GM21526 (cell line): Measurements from ENCODE around the gene ATXN7.

Experiments used
- ATAC-seq: cut with Tn5 transposase; IDR thresholded peaks from one replicate; pipeline ENCODE4 v1.9.1; 2021; ENCODE audit warnings: moderate library complexity; ENCODE audit not compliant: unreplicated experiment, low FRiP score

The ATXN7 gene

DNA sequence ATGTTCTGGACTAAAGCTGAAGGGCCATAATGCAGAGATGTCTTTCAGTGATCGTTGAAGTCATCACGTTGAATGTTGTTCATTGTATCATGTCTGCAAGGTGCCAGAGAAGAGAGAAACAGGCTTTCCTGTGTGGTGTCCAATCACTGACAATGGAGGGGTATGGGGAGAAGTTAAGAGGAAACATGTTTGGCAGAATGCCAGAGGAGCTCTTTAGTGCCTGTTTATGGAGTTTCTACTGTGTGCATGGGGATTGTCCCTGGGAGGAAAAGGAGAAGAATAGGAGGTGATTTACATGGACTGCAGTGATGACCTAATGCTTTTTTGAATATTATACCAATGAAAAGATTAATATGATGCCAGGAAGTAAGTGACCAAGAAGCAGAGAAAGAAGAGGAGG is 36.8 kb downstream of the ATXN7 start:
- ATAC-seq, result no peak

GRCh38 chr3:63905731-63906620 is 42.3 kb downstream of the ATXN7 start:
- ATAC-seq, result no peak

GRCh38 chr3:63908081-63908736 is 44.5 kb downstream of the ATXN7 start:
- ATAC-seq, result no peak

- ATAC-seq, result no peak
These were observed 45.1 kb downstream of the ATXN7 start for GRCh38 chr3:63908776-63909175.

DNA sequence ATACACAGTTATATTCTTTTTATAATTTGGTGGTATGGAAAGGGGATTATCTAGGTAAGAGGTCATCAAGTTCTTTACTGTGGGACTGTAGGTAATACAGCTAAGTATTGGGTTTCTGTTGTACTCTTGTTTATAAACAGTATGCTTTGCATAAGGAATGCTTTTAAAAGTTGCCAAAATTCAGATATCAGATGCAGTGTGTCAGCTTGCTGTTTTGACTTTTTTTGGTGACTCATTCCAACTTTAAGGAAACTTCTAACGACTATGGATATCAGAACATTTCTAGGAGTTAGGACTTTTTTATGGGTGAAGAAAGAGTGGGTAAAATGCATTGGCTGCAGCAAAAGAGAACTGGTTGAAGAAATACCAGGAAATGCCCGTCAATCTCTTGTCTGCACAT is 45.8 kb downstream of the ATXN7 start:
- ATAC-seq, result no peak

DNA sequence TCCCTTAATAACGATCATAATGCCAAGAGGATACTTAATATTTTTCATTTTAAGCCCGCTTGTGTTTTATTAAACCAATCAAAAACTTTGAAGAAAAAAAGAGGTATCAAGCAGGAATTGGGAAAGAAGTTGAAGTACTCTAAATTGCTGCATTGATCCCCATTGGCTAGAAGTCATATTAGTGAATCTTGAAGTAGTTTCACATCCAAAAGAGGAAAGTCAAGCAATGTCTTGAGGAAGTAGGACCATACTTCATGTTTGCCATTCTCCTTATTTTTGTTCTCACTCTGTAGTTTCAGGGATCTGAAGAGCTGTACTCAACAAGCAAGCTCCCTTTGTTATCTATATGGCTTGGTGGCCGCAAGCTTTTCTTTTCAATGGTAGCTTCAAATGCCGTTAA is 46.3 kb downstream of the ATXN7 start:
- no peak for ATAC-seq

- no peak for ATAC-seq
These were observed 47.2 kb downstream of the ATXN7 start for GRCh38 chr3:63910891-63911290.

- no peak for ATAC-seq
These were observed 47.8 kb downstream of the ATXN7 start for GRCh38 chr3:63911509-63911872.

- peak; percentile 75 for ATAC-seq
These were observed 48.5 kb downstream of the ATXN7 start, which contains the start of gene SCAANT1 for GRCh38 chr3:63911873-63912767. Gene SCAANT1 (minus strand): TSS chr3:63912383.

DNA sequence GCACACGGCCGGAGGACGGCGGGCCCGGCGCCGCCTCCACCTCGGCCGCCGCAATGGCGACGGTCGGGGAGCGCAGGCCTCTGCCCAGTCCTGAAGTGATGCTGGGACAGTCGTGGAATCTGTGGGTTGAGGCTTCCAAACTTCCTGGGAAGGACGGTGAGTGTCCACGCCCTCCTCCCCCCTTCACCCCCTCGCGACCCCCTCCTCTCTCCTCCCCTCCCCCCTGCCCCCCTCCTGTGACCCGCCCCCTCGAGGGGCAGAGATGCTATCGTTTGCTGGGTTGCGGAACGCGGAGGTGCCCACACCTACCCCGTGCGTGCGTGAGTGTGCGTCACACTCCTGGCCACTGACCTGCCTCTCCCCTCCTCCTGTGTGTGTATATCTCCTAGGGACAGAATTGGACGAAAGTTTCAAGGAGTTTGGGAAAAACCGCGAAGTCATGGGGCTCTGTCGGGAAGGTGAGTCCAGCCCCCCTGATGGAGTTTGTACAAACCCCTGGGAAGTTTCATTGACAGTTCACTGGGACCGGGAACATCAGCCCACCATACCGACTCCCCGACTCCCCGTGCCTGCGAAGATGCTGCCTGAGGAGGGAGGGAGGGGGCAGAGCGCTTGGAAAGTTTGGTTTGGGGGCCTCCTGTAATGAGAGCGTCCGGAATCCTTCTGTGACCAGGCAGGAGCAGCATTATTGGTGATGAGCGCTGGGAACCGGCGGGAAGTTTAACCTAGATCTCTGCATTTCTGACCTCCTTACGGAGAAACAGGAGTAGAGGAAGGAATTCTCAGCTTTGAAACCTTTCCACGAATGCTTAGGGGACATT is 49.3 kb downstream of the ATXN7 start:
- no peak for ATAC-seq

DNA sequence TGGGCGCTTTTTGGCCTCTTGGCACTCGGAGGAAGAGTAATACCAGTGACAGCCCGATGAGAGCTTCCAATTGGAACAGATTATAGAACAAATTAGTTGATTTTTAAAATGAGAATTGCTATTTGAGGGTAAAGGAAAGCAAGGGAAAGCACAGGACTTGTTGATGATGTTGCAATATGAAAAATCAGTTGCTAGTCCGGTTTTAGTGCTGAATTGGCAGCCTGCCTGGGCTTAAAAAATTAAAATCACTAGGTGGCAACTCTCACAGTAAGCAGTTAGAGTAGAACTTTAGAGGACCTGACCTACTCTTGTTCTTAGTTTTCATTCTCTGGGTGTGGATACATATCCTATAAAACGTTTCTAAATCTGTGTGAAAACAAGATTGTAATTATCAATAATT is 50.6 kb downstream of the ATXN7 start:
- no peak for ATAC-seq

DNA sequence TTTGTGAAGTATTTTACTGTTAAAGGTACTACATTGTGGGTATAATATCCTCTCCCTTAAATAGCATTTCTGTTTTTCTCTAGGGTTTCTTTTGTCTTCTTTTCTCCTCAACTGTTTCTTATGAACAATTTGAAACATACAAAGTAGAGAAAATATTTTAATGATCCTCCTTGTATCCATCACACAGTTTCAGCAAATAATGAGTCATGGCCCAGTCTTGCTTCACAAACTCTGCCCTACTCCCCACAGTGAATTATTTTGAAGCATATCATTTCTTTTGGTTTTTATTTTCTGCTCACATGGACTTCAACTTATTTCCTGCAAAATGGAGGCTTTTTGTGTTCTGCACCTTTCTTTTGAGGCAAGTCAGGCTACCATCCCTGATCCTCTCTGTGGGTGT is 54.7 kb downstream of the ATXN7 start:
- ATAC-seq, result no peak

- no peak for ATAC-seq
These were observed 56.3 kb downstream of the ATXN7 start for GRCh38 chr3:63920001-63920400.

GRCh38 chr3:63921741-63922482 is 58.2 kb downstream of the ATXN7 start:
- peak; percentile 88 for ATAC-seq

GRCh38 chr3:63922491-63923199 is 59.0 kb downstream of the ATXN7 start:
- no peak for ATAC-seq

- no peak for ATAC-seq
These were observed 62.6 kb downstream of the ATXN7 start for GRCh38 chr3:63926309-63926708.

GRCh38 chr3:63927422-63928280 is 64.0 kb downstream of the ATXN7 start:
- ATAC-seq, result peak; percentile 83

DNA sequence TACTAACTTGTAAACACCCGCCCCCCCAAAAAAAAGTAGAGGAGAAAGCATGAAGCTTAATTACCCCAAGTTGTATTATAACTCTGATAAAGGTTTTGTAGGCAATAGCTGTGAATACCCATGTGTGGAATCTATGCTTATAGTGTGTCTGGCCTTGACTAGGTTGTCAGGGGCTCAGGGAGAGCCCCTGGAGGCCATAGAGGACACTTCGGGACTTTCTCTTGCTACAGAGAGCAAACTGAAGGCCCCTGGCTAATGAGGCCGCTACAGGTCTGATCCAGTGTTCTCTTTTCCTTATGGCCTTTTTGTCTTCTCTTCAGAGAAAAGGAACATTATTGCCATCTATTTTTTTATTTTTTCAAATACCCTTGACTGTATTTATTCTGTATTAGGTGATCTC is 67.6 kb downstream of the ATXN7 start:
- ATAC-seq, result no peak
